GM06990 (cell line): ENCODE results near the gene ABHD4.
A peak's percentile ranks its signal among the peaks of the same experiment; 100 is the strongest.

Experiments used
- DNase-seq: peaks from one replicate; pipeline ENCODE4 v3.0.0-alpha.2; 2011; ENCODE audit not compliant: insufficient read length; ENCODE audit errors: extremely low read depth
- H3K27me3 ChIP-seq: replicated peaks from 2 replicates; pipeline ENCODE4 v1.6.0; 2011; ENCODE audit warnings: low read length; ENCODE audit not compliant: control insufficient read depth, insufficient read depth
- H3K36me3 ChIP-seq: 2 replicates; pipeline ENCODE4 v1.5.1; 2011; ENCODE audit warnings: low read length; ENCODE audit not compliant: control insufficient read depth, insufficient read depth
- H3K4me3 ChIP-seq: replicated peaks from 2 replicates; pipeline ENCODE4 v1.5.1; 2011; ENCODE audit warnings: low read depth, mild to moderate bottlenecking, control low read depth, low read length
- CTCF ChIP-seq: IDR thresholded peaks from 2 replicates; pipeline ENCODE4 v1.5.1; 2011; ENCODE audit warnings: low read length, control low read depth, mild to moderate bottlenecking, inconsistent platforms; ENCODE audit not compliant: insufficient read depth, poor library complexity, severe bottlenecking

The ABHD4 gene

GRCh38 chr14:22597771-22598098 lies 365 bp upstream of the ABHD4 start:
- Histone ChIP-seq H3K27me3 (no peaks in the 10 kb centered on the region), H3K4me3 (peak overlapping the region; percentile 85), H3K36me3 (peaks cover 7% of the 10 kb centered on the region)
- no peak for DNase-seq
- no peak for TF ChIP-seq CTCF

- Histone ChIP-seq H3K36me3 (peaks cover 9% of the 10 kb centered on the region), H3K27me3 (no peaks in the 10 kb centered on the region), H3K4me3 (peak overlapping the region; percentile 85)
- DNase-seq: no peak
- peak; percentile 36 for TF ChIP-seq CTCF
Measured at GRCh38 chr14:22598896-22599244, 770 bp downstream of the ABHD4 start.

- TF ChIP-seq CTCF: no peak
- peak overlapping the region; percentile 85 for H3K4me3 ChIP-seq
Measured at GRCh38 chr14:22599349-22599748, 1.2 kb downstream of the ABHD4 start.

GRCh38 chr14:22600027-22600426 lies 1.9 kb downstream of the ABHD4 start:
- Histone ChIP-seq H3K27me3 (no peaks in the 10 kb centered on the region), H3K4me3 (no peak overlapping the region), H3K36me3 (peaks cover 12% of the 10 kb centered on the region)
- DNase-seq: no peak
- no peak for TF ChIP-seq CTCF

More at GRCh38 chr14:22599349-22599748, 1.2 kb downstream of the ABHD4 start:
- DNase-seq: no peak
- Histone ChIP-seq H3K27me3 (no peaks in the 10 kb centered on the region), H3K36me3 (peaks cover 9% of the 10 kb centered on the region)

GRCh38 chr14:22601456-22601855 lies 3.4 kb downstream of the ABHD4 start:
- H3K27me3 ChIP-seq: no peaks in the 10 kb centered on the region
- DNase-seq: no peak
- no peak overlapping the region for H3K4me3 ChIP-seq
- H3K36me3 ChIP-seq: peaks cover 16% of the 10 kb centered on the region
- no peak for TF ChIP-seq CTCF

GRCh38 chr14:22601996-22602395 lies 3.9 kb downstream of the ABHD4 start:
- Histone ChIP-seq H3K4me3 (no peak overlapping the region), H3K27me3 (no peaks in the 10 kb centered on the region), H3K36me3 (peaks cover 16% of the 10 kb centered on the region)
- TF ChIP-seq CTCF: no peak
- DNase-seq: no peak
